Measurements from ENCODE around the gene FIZ1.

Gene FIZ1, protein sequence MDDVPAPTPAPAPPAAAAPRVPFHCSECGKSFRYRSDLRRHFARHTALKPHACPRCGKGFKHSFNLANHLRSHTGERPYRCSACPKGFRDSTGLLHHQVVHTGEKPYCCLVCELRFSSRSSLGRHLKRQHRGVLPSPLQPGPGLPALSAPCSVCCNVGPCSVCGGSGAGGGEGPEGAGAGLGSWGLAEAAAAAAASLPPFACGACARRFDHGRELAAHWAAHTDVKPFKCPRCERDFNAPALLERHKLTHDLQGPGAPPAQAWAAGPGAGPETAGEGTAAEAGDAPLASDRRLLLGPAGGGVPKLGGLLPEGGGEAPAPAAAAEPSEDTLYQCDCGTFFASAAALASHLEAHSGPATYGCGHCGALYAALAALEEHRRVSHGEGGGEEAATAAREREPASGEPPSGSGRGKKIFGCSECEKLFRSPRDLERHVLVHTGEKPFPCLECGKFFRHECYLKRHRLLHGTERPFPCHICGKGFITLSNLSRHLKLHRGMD

DNA sequence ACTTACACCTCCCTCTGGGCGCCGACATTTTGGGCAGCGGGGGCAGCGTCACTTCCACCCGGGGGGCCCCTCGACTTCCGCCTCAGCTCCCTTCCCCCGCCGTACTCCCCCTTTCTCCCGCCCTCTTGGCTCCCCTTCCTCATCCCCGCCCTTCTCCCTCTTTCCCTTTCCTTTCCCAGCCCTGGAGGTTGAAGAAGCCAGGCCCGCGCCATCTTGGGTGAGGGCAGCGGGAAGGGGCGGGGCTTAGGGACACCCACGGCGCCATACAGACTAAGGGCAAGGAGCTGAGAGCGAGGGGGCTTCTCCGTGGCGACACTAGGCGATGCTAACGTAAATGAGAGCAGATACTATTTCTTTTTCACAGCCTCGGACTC, at the start of gene FIZ1:
Gene FIZ1, minus strand, starts transcription at position 50 of the 374 bp plus-strand sequence. CDS start 1,652 bp downstream, outside the sequence.
- Histone ChIP-seq H3K27me3 (ENCODE audit: low read depth, low read length) (no peaks in the 10 kb centered on the region), H3K4me1 (ENCODE audit: control insufficient read depth in 1 of 2, insufficient read depth in 2 of 2, low read length in 2 of 2) (peaks cover 10 to 12% of the 10 kb centered on the region in 2 donors), H3K27ac (ENCODE audit: low read length) (peak within 1 kb of the TSS; percentile 89), H3K9me3 (ENCODE audit: control insufficient read depth in 1 of 2, low read length in 2 of 2) (no peaks in the 10 kb centered on the region), H3K36me3 (ENCODE audit: control insufficient read depth in 1 of 2, insufficient read depth in 2 of 2, low read length in 2 of 2) (peaks cover 18 to 25% of the 10 kb centered on the region in 2 donors), H3K4me3 (ENCODE audit: low read depth in 1 of 2, low read length in 2 of 2) (peak within 1 kb of the TSS; percentile 62 to 85)

DNA sequence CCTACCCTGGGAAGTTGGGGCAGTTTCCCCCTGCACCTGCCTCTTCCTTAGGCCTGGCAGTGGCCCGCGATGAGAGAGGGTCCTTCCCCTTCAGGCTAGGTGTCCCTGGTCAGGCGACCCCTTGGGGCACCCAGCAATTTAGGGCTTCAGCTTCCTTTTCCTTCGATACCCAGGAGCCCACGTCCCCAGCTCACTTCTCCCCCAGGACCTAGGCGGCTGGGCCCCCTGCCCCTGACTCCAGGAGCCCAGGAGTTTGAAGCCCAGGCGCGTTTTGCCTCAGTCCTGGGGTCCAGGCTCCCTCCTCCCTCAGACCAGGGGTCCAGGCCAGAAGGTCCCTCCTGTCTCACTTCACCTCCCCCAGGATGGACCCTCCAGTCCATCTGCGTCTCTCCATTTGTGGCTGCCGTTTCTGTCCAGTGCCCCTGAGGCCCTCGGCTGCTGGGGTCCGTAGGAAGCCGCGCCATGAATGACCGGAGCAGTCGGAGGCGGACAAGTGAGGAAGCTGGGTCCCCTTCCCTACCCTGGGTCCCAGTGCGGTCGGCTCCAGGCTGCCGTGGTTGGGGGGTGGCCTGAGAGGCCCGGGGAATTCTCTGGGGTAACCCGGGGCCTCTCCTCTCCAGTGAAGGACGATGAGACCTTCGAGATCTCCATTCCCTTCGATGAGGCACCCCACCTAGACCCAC, 49.4 kb upstream of the FIZ1 start:
- Histone ChIP-seq H3K27ac (ENCODE audit: low read length) (peak overlapping the region; percentile 45), H3K4me1 (ENCODE audit: control insufficient read depth in 1 of 2, insufficient read depth in 2 of 2, low read length in 2 of 2) (peaks cover 5 to 45% of the 10 kb centered on the region in 2 donors), H3K4me3 (ENCODE audit: low read depth in 1 of 2, low read length in 2 of 2) (peak overlapping the region; percentile 67 to 88), H3K9me3 (ENCODE audit: control insufficient read depth in 1 of 2, low read length in 2 of 2) (no peaks in the 10 kb centered on the region), H3K27me3 (ENCODE audit: low read depth, low read length) (no peaks in the 10 kb centered on the region), H3K36me3 (ENCODE audit: control insufficient read depth in 1 of 2, insufficient read depth in 2 of 2, low read length in 2 of 2) (peaks cover 4 to 14% of the 10 kb centered on the region in 2 donors)

DNA sequence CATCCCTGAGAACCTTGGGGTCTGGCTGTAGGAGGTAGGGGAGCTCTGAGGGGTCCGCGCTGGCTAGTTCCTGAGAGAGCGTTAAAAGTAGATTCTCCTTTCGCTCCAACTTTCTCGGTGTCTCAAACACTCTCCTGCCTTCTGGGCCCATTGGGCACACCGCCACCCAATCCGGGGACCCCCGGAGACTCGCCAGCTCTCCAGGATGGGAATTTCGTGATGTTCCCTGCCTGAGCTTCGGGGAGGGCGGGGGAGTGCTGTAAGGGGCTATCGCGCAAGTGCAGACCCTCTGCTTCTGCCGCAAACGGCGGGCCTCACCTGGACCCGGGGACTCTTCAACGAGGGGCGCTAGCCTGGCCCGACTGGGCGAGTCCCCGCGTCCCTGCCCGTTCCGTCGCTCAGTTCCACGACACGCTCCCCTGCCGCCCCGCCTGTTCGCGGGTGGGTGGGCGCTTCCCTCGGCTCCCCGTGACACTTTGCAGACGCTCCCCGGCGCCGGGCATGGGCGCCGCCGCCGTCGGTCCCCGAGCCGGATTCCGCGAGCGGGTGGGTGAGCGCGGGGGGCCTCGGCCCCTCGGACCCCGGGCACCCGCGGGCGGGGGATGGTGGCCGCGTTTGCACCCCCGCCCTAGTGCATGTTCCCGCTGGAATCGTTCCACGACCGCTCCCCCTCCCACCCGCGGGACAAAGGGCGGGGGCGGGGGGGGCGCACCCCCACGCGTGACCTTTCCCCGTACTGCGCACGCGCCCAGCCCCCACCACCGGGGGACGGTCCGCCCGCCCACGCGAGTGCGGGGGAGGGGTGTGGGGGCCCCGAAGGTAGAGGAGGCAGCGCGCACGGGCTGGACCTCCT, 48.6 kb upstream of the FIZ1 start, which contains the start of gene CCDC106:
Gene CCDC106, plus strand, starts transcription at position 481 of the 853 bp plus-strand sequence. CDS start 835 bp downstream, outside the sequence.
- Histone ChIP-seq H3K9me3 (ENCODE audit: control insufficient read depth in 1 of 2, low read length in 2 of 2) (no peaks in the 10 kb centered on the region), H3K27me3 (ENCODE audit: low read depth, low read length) (no peaks in the 10 kb centered on the region), H3K36me3 (ENCODE audit: control insufficient read depth in 1 of 2, insufficient read depth in 2 of 2, low read length in 2 of 2) (peaks cover 4 to 14% of the 10 kb centered on the region in 2 donors), H3K4me3 (ENCODE audit: low read depth in 1 of 2, low read length in 2 of 2) (peak within 1 kb of the TSS; percentile 67 to 88), H3K4me1 (ENCODE audit: control insufficient read depth in 1 of 2, insufficient read depth in 2 of 2, low read length in 2 of 2) (peaks cover 5 to 46% of the 10 kb centered on the region in 2 donors), H3K27ac (ENCODE audit: low read length) (peak within 1 kb of the TSS; percentile 51)

DNA sequence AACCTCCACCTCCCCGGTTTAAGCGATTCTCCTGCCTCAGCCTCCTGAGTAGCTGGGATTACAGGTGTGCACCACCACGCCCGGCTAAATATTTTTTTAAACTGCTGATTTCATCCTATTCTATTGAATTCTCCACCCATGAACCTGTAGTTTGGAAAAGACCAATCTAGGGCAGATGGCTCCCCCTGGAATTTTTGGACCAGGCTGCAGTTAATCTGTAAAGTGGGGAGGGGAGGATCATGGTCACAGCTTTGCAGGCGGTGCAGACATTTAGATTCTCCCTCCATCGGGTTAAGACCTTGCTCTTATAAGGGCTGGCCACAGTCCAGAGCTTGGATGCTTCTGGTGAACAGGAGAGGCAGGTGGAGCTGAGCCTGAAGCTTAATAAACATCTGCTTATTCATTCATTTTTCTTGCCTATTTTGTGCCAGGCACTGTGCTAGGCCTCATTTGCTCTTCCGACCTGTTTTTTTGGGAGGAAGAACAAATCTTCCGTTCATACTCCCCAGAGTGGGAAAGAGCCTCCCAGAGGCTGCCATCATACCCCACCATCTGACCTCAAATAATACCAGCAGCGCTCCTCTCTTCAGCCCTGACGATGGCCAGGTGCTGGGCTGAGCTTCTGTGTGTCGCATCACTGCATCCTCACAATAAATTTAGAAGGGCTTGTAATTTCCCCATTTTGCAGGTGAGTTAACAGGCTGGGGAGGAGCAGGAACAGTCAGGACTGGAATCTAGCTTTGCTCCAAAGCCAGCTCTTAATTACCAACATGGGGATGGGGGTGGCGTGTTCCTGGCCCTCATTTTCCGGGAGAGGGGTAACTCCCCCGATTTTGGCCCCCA, 47.8 kb upstream of the FIZ1 start:
- H3K27ac ChIP-seq (ENCODE audit: low read length): peak overlapping the region; percentile 51
- no peaks in the 10 kb centered on the region for H3K9me3 ChIP-seq (ENCODE audit: control insufficient read depth in 1 of 2, low read length in 2 of 2)
- H3K4me1 ChIP-seq (ENCODE audit: control insufficient read depth in 1 of 2, insufficient read depth in 2 of 2, low read length in 2 of 2): peaks cover 5 to 53% of the 10 kb centered on the region in 2 donors
- H3K36me3 ChIP-seq (ENCODE audit: control insufficient read depth in 1 of 2, insufficient read depth in 2 of 2, low read length in 2 of 2): peaks cover 4 to 14% of the 10 kb centered on the region in 2 donors
- no peaks in the 10 kb centered on the region for H3K27me3 ChIP-seq (ENCODE audit: low read depth, low read length)
- peak overlapping the region; percentile 67 to 88 for H3K4me3 ChIP-seq (ENCODE audit: low read depth in 1 of 2, low read length in 2 of 2)

DNA sequence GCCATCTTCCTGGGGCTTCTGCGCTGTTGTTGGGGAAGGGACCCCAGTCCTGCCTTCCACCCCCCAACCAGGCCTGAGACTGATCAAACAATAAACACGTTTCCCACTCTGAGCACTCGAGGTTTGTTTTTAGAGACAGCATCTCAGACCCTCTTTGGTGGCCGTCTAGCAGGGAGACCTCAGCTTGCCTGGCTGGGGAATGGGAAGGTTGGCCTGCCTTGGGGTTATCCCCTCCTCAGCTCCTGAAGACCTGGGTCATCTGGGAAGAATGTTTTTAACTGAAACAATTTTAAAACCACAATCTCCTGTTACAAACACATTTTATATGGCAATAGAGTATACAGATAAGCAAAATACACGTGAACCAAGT, 46.2 kb upstream of the FIZ1 start:
- Histone ChIP-seq H3K4me1 (ENCODE audit: control insufficient read depth in 1 of 2, insufficient read depth in 2 of 2, low read length in 2 of 2) (peaks cover 5 to 62% of the 10 kb centered on the region in 2 donors), H3K4me3 (ENCODE audit: low read depth in 1 of 2, low read length in 2 of 2) (no peak overlapping the region), H3K27ac (ENCODE audit: low read length) (no peak overlapping the region), H3K27me3 (ENCODE audit: low read depth, low read length) (no peaks in the 10 kb centered on the region), H3K9me3 (ENCODE audit: control insufficient read depth in 1 of 2, low read length in 2 of 2) (no peaks in the 10 kb centered on the region), H3K36me3 (ENCODE audit: control insufficient read depth in 1 of 2, insufficient read depth in 2 of 2, low read length in 2 of 2) (peaks cover 4 to 14% of the 10 kb centered on the region in 2 donors)

DNA sequence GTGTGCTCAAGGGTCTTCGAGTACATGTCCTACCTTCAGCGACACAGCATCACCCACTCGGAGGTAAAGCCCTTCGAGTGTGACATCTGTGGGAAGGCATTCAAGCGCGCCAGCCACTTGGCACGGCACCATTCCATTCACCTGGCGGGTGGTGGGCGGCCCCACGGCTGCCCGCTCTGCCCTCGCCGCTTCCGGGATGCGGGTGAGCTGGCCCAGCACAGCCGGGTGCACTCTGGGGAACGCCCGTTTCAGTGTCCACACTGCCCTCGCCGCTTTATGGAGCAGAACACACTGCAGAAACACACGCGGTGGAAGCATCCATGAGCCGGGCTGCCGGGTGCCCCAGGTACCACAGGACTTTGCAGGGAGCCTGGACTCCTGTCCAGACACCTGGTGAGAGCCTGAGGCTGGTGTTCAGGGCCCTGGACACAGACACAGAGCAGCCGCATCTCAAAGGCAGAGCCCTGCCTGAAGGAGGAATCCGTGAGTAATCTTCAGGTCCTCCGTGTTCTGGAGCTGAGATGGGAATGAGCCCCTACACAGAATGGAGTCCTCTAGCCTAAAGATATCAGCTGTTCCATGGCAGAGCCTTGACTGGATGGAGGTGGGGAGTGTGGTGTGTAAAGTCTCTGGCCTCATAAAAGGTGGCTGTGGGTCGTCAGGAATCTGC, 45.7 kb upstream of the FIZ1 start:
- Histone ChIP-seq H3K9me3 (ENCODE audit: control insufficient read depth in 1 of 2, low read length in 2 of 2) (no peaks in the 10 kb centered on the region), H3K4me3 (ENCODE audit: low read depth in 1 of 2, low read length in 2 of 2) (peak overlapping the region; percentile 76 to 81), H3K36me3 (ENCODE audit: control insufficient read depth in 1 of 2, insufficient read depth in 2 of 2, low read length in 2 of 2) (peaks cover 4 to 14% of the 10 kb centered on the region in 2 donors), H3K4me1 (ENCODE audit: control insufficient read depth in 1 of 2, insufficient read depth in 2 of 2, low read length in 2 of 2) (peaks cover 10 to 66% of the 10 kb centered on the region in 2 donors), H3K27me3 (ENCODE audit: low read depth, low read length) (no peaks in the 10 kb centered on the region), H3K27ac (ENCODE audit: low read length) (no peak overlapping the region)

DNA sequence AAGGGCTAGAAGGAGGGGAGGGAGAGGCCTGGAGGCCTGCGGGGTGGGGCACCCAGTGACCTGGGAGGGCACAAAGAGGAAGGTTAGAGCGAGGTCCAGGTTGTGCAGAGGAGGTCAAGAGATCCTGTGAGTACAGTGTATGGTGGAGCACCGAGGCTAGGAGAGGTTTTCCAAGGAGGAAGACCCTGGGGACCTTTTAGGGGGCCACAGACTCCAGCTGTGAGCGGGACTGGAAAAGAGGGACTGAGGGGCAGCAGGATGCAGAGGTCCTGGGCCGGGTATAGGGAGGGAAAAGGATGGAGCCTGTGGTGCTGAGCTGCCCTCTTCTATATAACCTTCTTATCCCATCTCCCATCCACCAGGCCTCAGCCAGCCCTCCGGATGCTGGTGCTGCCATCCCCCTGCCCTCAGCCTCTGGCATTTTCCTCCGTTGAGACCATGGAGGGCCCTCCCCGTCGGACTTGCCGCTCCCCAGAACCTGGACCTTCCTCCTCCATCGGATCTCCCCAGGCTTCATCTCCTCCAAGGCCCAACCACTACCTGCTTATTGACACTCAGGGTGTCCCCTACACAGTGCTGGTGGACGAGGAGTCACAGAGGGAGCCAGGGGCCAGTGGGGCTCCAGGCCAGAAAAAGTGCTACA, 45.0 kb upstream of the FIZ1 start:
- H3K27ac ChIP-seq (ENCODE audit: low read length): no peak overlapping the region

DNA sequence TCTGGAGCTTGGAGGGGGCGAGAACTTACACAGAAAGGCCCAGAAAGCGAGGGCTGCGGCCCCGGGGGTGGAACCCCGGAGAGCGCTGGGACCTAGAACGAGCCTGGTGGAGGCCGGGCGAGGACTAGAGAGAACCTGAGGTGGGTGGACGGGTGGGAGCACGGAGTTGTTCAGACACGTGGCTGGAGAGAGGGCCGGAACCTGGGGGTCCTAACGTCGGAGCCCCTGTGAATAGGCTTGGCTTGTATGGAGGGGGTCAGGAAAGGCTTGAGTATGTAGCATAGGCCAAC, 44.5 kb upstream of the FIZ1 start:
- no peak overlapping the region for H3K27ac ChIP-seq (ENCODE audit: low read length)
- peaks cover 4 to 14% of the 10 kb centered on the region in 2 donors for H3K36me3 ChIP-seq (ENCODE audit: control insufficient read depth in 1 of 2, insufficient read depth in 2 of 2, low read length in 2 of 2)
- H3K4me1 ChIP-seq (ENCODE audit: control insufficient read depth in 1 of 2, insufficient read depth in 2 of 2, low read length in 2 of 2): peaks cover 12 to 66% of the 10 kb centered on the region in 2 donors
- H3K27me3 ChIP-seq (ENCODE audit: low read depth, low read length): no peaks in the 10 kb centered on the region
- no peaks in the 10 kb centered on the region for H3K9me3 ChIP-seq (ENCODE audit: control insufficient read depth in 1 of 2, low read length in 2 of 2)
- H3K4me3 ChIP-seq (ENCODE audit: low read depth in 1 of 2, low read length in 2 of 2): peak overlapping the region; percentile 76 to 81

More for the DNA sequence above, 45.0 kb upstream of the FIZ1 start:
- Histone ChIP-seq H3K4me1 (ENCODE audit: control insufficient read depth in 1 of 2, insufficient read depth in 2 of 2, low read length in 2 of 2) (peaks cover 12 to 66% of the 10 kb centered on the region in 2 donors), H3K4me3 (ENCODE audit: low read depth in 1 of 2, low read length in 2 of 2) (peak overlapping the region; percentile 76 to 81), H3K36me3 (ENCODE audit: control insufficient read depth in 1 of 2, insufficient read depth in 2 of 2, low read length in 2 of 2) (peaks cover 4 to 14% of the 10 kb centered on the region in 2 donors), H3K9me3 (ENCODE audit: control insufficient read depth in 1 of 2, low read length in 2 of 2) (no peaks in the 10 kb centered on the region), H3K27me3 (ENCODE audit: low read depth, low read length) (no peaks in the 10 kb centered on the region)

DNA sequence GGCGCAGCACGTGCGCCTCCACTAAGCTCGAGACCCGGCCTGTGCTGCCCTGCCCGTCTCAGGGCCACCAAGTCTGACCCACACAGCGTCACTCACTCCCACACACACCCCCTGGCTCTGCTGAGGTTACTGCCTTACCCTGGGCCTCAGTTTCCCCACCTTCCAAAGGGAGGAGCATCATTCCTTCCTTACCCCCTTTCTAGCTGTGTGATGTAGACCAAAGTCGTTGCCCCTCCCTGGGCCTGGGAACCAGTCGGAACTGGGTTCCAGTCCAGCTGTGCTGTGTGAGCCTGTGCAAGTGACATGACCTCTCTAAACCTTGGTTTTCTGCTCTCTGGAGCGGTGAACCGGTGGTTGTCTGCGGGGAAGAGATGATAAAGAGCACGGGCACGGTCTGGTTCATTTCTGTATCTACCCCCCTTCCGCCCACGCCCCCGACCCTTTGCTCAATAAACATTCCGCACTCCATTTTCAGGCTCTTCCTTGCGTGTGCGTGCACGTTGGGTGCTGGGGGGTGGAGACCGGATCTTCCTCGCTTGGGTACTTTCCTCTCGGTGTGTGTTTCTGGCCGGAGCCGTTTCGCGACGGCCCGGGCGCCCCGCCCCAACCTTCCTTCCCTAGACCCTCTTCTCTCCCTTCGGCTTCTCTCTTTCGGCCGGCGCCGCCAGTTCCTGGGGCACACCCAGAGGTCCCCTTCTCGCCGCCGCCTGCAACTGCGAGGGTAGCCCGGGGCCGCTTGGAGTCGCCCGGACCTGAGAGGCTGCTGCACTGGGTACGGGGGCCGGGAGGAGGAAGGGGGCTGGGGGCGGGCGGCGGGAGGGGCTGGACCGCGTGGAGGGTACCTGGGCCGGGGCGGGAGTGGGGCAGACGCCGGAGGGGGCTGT, 43.9 kb upstream of the FIZ1 start, which contains the start of gene ZNF581:
Gene ZNF581, plus strand, starts transcription at position 647 of the 884 bp plus-strand sequence. CDS start 923 bp downstream, outside the sequence.
- peak within 1 kb of the TSS; percentile 31 for H3K27ac ChIP-seq (ENCODE audit: low read length)
- H3K27me3 ChIP-seq (ENCODE audit: low read depth, low read length): no peaks in the 10 kb centered on the region
- no peaks in the 10 kb centered on the region for H3K9me3 ChIP-seq (ENCODE audit: control insufficient read depth in 1 of 2, low read length in 2 of 2)
- peak within 1 kb of the TSS; percentile 81 to 82 for H3K4me3 ChIP-seq (ENCODE audit: low read depth in 1 of 2, low read length in 2 of 2)
- H3K36me3 ChIP-seq (ENCODE audit: control insufficient read depth in 1 of 2, insufficient read depth in 2 of 2, low read length in 2 of 2): peaks cover 4 to 14% of the 10 kb centered on the region in 2 donors
- peaks cover 12 to 65% of the 10 kb centered on the region in 2 donors for H3K4me1 ChIP-seq (ENCODE audit: control insufficient read depth in 1 of 2, insufficient read depth in 2 of 2, low read length in 2 of 2)
